K562 (cell line): Measurements from ENCODE around the gene MRPS30. TPM values are rescaled to one million over a fixed set of nuclear protein-coding genes. Genes with fewer than 3 reads are reported as not detected.

ENCODE experiments used
- AFF1 ChIP-seq, 2 experiments: fragments of 450-650 bp; IDR thresholded peaks; 2 replicates each; pipeline ENCODE4 v1.6.1; 2018; ENCODE audit warnings: mild to moderate bottlenecking in 2 of 2, low read depth in 1 of 2; ENCODE audit not compliant: partially characterized antibody in 2 of 2
- ARNT ChIP-seq, 2 experiments: fragments of 450-650 bp; IDR thresholded peaks; 2 replicates each; pipeline ENCODE4 v1.6.1; 2016; ENCODE audit warnings: mild to moderate bottlenecking in 1 of 2
- ELK1 ChIP-seq: sonication (generic); formaldehyde crosslinking; IDR thresholded peaks from 2 replicates; pipeline ENCODE4 v1.8.1; 2022; ENCODE audit warnings: missing genetic modification reagents
- HINFP ChIP-seq: fragments of 450-650 bp; conservative IDR thresholded peaks from 2 replicates; pipeline ENCODE4 v1.6.1; 2016; ENCODE audit warnings: missing genetic modification characterization, low read depth, mild to moderate bottlenecking, control low read depth, missing compliant biosample characterization
- HIVEP1 ChIP-seq: fragments of 250-450 bp; sonication (Bioruptor Pico); IDR thresholded peaks from 2 replicates; pipeline ENCODE4 v1.4.0; 2020; ENCODE audit warnings: mild to moderate bottlenecking
- HMG20B ChIP-seq: fragments of 250-450 bp; sonication (Bioruptor Pico); IDR thresholded peaks from 2 replicates; pipeline ENCODE4 v1.5.0; 2021; ENCODE audit warnings: mild to moderate bottlenecking
- HMGN3 ChIP-seq: IDR thresholded peaks from 2 replicates; pipeline ENCODE4 v1.6.1; 2011; ENCODE audit warnings: borderline replicate concordance, low read depth, mild to moderate bottlenecking, mixed read lengths, low read length; ENCODE audit not compliant: insufficient read length; ENCODE audit errors: extremely low read depth
- RBM39 ChIP-seq: fragments of 200-400 bp; formaldehyde crosslinking; optimal IDR thresholded peaks from 2 replicates; pipeline ENCODE3; 2018; ENCODE audit warnings: low read depth, low read length
- SAFB ChIP-seq: fragments of 200-400 bp; formaldehyde crosslinking; IDR thresholded peaks from 2 replicates; pipeline ENCODE4 v1.6.1; 2017; ENCODE audit warnings: low read depth, low read length, borderline replicate concordance
- SIN3B ChIP-seq: fragments of 450-650 bp; IDR thresholded peaks from 2 replicates; pipeline ENCODE4 v1.6.1; 2017; ENCODE audit warnings: low read depth, mild to moderate bottlenecking, moderate library complexity
- TCF7L2 ChIP-seq: fragments of 150-350 bp; IDR thresholded peaks from 2 replicates; pipeline ENCODE4 v1.6.1; 2016; ENCODE audit warnings: low read depth, mild to moderate bottlenecking, low read length, moderate library complexity
- ZNF174 ChIP-seq: fragments of 250-450 bp; sonication (Bioruptor Pico); IDR thresholded peaks from 2 replicates; pipeline ENCODE4 v1.4.0; 2020; ENCODE audit warnings: mild to moderate bottlenecking
- ZNF592 ChIP-seq: fragments of 450-650 bp; IDR thresholded peaks from 2 replicates; pipeline ENCODE4 v1.6.1; 2017; ENCODE audit warnings: antibody characterized with exemption, mild to moderate bottlenecking
- ZNF707 ChIP-seq: fragments of 250-450 bp; sonication (Bioruptor Pico); conservative IDR thresholded peaks from 2 replicates; pipeline ENCODE4 v1.8.0; 2022; ENCODE audit warnings: inconsistent platforms, mild to moderate bottlenecking, moderate library complexity
- polyA plus RNA-seq, 8 experiments: library from polyadenylated mRNA; depleted of rRNA in 4 of 8; stranded (reverse) in 5 of 8; unstranded in 3 of 8; fragments of >200 nt; fragmentation: Nextera tagmentation in 2 of 8; fragmentation: Illumina TruSeq in 1 of 8; extraction: Ambion mirVana in 2 of 8; extraction: Trizol in 1 of 8; gene quantifications; 2 replicates each; pipeline versions ENCODE4 v1.2.1 to v1.2.3, GENCODE V29; 2011 to 2014; ENCODE audit warnings: inconsistent platforms in 1 of 8, missing spikeins in 1 of 8
- total RNA-seq, 7 experiments: library from RNA; depleted of rRNA in 6 of 7; stranded (reverse); fragments of >200 nt in 6 of 7; fragmentation: Illumina TruSeq in 2 of 7; extraction: Trizol in 2 of 7; gene quantifications; 2 replicates each; pipeline versions ENCODE4 v1.2.1 to v1.2.3, GENCODE V29; 2011 to 2021; ENCODE audit warnings: low replicate concordance in 1 of 7

Gene MRPS30
- total and polyA plus RNA-seq, 9 of the 15 experiments (the other 6 are each of a cell fraction or from before 2014, with no cell fraction given), result 24.3 to 145 (median 114) TPM

GRCh38 chr5:44809215-44809955 lies 638 bp downstream of the MRPS30 start (continued):
- TF ChIP-seq ZNF592 (no peak), HINFP (tag) (no peak), HMGN3 (peak; percentile 43), RBM39 (no peak), ELK1 (CRISPR knock-in tag) (no peak), SAFB (no peak), SIN3B (no peak), ZNF174 (no peak), TCF7L2 (no peak), ARNT (IDR thresholded peaks at IDR 0.05) (no peak), AFF1 (IDR thresholded peaks at IDR 0.05; ENCODE audit: low read depth in 1 of 2, partially characterized antibody in 2 of 2) (peak in 1 of 2 experiments; percentile 16), HMG20B (CRISPR knock-in tag) (no peak), ZNF707 (no peak), HIVEP1 (CRISPR knock-in tag) (no peak)
